ELR (cell line): ENCODE results near the gene LSM7.

ENCODE experiments used
- DNase-seq: peaks from one replicate; pipeline ENCODE4 v3.0.0-alpha.2; 2015; ENCODE audit warnings: low read depth

The LSM7 gene

DNA sequence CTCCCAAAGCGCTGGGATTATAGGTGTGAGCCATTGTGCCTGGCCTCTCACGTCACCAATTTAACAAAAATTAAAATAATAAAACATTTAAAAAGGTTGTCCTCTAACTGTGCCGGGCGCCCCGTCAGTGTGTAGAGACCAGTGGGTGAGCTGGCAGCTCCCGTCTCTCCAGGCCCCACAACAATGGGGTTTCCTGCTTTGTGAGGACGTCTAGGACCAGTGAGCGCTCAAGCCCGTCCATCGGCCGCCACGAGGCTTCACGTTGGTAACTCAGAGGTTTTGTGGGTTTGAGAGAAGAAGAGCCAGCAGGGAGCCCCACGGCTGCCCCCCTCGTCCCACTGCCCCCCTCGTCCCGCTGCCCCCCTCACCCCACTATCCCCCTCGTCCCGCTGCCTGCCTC lies 4.7 kb downstream of the LSM7 start:
- DNase-seq: no peak

DNA sequence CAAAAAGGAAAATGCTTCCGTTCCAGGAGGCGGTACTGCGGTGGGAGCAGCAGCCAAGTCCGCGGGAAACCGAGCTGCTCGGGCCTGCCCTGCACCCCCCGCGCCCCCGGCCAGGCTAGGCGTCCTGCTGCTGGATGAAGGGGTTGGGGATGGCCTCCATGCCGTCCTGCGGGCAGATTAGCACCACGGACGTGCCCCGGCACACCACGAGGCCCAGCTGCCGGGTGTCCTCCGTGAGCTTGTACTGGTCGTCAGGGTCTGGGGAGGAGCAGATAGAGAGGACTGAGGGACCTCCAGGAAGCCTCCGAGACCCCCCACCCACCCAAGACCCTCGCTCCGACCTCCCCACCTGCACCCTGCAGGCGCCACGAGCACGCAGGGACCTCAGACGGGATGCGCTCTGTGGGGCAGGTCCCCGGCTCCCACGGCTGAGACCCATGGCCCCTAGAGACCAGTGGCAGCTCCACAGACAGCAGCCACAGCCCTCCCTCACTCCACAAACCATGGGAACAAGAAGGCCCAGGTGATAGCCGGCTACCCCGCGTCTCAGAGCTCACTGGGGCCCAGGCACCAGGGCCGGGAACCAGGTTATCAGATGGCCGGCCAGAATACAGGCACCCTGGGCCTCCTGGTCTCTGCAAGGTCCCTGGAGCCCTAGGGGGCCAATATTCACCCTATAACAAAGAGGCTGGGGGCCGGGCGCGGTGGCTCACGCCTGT lies 6.7 kb downstream of the LSM7 start:
- DNase-seq: no peak

DNA sequence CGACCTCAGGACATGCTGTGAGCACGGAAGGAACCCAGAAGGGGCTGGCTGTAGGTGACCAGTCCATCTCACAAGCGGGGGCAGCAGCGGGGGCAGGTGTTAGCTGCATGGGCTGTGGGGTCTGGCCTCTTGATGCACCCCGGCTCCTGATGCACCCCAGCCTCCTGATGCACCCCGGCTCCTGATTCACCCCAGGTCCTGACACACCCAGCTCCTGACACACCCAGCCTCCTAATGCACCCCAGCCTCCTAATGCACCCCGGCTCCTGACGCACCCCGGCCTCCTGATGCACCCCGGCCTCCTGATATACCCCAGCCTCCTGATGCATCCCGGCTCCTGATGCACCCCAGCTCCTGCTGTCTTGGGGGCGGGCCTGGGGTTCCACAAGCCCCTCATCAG lies 7.4 kb downstream of the LSM7 start:
- no peak for DNase-seq

DNA sequence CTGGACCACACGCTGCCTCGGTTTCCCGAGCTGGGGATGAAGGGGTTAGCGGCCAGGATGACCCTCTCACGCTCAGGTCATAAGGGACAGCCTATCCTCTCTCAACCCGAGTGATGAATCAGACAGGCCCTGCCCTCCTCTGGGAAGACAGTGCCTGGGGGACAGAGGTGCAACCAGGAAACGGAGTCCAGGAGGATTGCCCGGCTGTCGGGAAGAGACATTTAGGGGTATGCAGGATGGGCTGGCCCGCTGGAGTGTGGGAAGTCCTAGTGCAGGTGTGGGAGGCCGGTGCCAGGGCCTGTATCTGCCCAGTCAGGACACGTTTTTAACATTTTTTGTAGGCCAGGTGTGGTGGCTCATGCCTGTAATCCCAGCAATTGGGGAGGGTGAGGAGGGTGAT lies 8.3 kb downstream of the LSM7 start:
- DNase-seq: no peak

DNA sequence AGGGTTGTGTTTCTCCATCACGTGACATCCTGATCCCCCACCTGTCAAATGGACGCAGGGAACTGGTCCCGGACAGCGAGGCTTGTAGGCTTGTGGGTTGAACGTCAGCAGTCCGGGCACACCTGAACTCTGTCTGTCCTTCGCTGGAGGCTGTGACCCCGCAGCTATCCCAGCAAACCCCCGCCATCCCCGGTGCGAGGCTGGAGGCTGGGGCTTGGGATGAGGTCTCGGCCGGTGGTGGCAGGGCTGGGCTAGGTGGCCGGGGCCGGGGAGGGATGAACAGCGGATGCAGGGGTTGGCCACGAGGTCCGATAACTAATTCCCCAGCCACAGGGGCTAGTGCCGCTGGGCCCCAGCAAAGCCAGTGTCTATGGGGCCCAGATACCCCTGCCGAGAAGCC lies 8.8 kb downstream of the LSM7 start:
- DNase-seq: no peak

DNA sequence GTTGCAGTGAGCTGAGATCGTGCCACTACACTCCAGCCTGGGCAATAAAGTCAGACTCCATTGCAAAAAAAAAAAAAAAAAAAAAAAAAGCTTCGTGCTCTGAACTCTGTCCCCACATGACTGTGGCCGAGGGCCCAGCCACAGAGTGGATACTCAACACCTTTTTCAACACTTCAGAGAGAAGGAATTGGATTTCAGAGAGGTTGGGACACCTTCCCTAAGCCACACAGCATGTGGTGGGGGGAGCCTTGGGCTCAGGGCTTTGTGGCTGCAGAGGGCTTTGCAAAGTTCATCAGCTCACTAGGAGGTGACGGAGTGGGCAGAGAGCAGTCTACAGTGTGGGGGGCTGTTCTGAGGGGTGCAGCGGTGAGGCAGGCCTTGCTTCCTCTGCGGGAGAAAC lies 9.5 kb downstream of the LSM7 start:
- no peak for DNase-seq

DNA sequence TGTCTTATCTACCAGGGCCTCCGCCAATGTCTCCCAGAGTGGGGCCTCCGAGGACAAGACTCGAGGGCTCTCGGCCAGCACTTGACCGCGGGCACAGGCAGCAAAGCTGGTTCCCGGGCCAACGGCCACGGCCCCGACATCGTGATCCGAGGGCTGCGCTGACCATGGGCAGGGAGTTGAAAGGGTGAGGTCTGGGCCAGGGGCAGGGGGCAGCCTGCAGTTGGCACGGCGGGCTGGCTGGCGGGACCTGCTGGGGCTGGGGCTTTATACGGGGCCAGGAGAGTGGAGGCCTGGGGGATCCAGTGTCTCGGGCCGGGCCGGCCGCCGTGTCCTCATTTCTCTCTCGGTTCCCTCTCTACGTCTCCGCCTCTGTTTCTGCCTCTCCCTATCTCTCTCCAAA lies 10.6 kb downstream of the LSM7 start:
- DNase-seq: no peak

DNA sequence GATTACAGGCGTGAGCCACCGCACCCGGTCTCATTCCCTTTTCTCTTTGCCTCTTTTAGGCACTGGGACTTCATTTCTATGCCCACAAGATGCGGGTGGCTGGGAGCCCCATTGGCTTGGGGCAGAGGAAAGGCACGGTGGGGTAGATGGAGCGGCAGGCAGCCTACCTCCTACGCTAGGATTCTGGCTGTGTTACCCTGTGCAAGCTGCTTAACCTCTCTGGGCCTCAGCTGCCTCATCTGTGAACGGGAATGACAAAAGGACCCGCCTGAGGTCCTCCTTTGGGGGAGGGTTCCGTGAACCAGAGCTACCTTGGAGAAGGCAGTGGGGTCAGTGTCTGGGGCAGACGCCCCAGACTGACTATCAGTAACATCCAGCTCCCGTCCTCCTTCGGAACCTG lies 11.1 kb downstream of the LSM7 start:
- DNase-seq: no peak

DNA sequence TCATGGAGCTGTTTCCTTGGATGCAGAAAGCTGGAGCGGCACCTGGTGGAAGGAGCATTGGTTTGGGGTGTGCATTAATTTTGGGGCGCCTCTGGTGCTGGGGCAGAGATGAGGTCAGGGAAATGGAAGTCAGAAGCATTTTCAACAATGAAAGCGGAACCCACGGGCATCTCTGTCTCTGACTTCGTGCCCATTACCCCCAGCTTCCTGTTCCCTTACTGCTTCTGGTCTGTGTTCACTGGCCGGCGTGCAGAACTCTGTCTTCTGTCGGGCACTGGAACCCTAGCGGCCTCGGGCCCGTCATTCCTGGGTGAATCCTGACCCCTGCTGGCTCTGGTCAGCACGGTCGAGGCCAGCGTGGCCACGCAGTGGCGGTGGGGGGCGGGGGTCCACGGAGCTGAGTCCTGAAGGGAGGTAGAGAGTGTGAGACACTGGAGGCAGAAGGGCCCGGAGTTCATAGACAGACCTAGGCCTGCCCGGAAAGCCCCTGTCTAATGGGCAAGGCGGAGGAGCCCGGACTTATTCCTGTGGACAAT lies 12.5 kb downstream of the LSM7 start:
- DNase-seq: peak; percentile 78

DNA sequence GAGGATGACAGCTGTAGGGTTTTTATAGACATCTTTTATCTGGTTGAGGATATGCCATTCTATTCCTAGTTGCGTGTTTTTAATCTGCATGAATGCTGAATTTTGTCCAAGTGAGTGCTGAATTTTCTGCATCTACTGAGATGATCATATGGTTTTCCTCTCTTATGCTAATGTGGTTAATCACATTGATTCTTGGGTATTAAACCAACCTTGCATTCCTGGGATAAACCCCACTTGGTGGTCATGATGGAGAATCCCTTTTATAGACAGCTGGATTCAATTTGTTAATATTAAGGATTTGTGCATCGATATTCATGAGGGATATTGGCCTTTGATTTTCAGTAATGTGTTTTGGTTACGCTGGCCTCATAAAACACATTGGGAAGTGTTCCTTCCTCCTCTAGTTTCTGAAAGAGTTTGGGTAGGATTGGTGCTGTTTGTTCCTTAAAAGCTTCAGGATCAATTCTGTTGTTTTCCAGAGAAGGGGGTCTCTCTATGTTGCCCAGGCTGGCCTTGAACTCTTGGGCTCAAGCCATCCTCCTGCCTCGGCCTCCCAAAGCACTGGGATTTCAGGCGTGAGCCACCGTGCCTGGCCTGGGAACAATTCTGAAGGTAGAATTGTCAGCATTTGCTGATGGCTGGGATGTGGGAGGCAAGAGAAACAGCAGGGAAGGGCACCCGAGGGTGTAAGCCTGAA lies 13.1 kb downstream of the LSM7 start:
- no peak for DNase-seq

DNA sequence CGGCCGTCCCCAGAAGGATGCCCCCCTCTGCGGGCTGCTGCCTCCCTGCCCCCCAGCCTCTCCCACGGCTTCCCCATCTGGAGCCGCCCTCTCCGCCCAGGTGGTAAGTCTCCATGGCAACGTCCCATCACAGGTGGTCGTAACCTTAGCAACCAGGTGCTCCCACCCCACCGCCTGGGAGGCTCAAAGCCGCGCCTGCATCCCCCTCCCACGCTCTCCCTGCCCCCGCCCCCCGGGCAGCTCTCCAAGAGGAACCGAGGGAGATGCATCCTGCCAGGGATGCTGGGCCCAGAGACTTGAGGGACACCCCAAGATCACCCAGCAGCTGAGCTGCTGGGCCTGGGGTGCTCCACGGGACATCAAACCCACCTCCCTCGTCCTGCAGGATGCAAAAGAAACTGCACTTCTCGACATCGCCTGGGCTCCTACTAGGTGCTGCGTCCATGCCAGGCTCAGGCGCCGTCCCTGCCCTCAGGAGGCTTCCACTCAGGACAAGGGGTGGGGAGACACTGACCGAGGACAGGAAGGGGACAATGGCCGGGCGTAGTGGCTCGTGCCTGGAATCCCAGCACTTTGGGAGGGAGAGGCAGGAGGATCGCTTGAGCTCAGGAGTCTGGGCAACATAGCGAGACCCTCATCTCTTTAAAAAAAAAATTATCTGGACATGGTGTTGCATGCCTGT lies 15.4 kb downstream of the LSM7 start:
- no peak for DNase-seq

DNA sequence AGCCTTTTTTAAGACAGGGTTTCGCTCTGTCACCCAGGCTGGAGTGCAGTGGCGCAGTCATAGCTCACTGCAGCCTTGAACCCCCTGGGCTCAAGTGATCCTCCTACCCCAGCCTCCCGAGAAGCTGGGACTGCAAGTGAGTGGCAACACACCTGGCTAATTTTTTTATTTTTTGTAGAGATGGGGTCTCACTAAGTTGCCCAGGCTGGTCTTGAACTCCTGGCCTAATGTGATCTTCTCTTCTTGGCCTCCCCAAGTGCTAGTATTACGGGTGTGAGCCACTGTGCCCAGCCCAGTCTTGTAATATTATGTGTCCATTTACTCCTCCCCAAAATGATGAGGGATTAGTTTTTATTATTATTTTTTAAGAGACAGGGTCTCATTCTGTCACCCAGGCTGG lies 17.3 kb downstream of the LSM7 start:
- DNase-seq: no peak

DNA sequence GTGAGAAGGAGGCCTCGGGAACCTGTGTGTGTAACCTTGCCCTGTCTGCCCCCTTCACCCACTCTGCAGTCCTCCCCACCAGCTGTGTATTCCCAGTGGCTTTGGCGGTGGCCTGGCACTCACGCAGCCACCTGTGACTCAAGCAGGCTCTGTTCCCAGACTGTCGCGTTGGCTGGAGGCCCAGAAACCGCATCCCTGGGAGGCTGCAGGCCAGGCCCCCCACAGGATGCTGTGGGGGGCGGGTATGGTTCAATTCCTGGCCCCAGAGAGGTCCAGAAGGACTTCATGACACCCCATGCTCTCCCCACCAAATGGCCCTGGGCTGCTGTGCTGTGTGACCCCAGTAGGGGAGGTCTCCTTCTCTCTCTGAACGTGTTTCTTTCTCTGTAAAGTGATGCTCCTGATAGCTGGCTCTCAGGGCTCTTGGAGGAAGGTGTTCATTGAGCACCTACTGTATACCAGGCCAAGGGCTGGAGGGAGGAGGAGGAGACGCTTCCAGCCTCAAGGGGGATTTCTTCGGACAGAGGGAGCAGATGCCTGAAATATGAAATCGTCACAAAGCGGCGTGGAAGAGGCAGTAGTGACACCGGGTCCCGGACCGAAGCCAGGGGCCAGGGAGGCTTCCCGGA lies 18.5 kb downstream of the LSM7 start:
- peak; percentile 45 for DNase-seq

DNA sequence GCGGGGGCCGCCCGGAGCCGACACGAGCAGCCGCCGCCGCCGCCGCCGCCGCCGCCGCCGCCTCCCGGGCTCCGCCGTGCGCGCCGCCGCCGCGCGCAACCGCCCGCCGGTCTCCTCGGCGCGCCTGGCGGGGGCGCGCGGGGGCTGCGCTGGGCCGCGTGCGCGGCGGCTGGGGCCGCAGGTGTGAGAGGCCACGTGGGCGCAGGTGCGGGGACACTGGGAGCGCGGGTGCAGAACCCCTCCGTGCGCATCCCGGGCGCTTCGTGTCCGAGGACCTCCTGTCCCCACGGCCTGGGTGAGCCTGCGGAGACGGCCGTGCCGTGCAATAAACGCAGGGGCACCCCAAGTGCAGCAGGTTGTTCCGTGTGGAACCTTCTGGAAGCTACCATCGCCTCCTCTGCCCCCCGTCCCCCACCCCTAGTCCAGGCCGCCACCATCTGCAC lies 20.3 kb downstream of the LSM7 start, which contains the start of gene LINGO3:
TSS of gene LINGO3 (minus strand) at position 41 of the 443 bp plus-strand sequence. CDS start 16,378 bp downstream, outside the sequence.
- no peak for DNase-seq

DNA sequence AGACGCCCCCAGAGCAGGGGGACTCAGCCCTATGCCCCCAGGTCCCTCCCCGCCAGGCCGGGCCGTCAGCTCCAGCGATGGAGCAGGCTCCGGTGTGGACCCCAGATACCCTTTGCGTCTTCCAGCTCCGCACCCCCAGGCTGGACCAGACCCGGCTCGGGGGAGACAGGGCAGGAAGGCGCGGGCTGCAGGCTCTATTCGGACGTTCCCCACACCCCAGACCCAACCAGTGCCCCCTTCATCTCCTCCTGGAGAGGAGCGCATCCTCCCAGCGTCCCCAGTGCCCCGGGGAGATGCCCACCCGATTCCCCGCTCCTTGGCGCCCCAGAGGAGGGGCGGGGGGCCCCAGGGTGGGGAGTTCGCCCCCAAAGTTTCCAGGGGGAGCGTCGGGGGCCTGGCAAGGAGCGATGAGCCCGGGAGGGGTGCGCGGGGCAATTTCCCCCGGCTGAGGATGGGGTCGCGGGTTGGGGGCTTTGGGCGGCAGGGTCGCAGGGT lies 20.8 kb downstream of the LSM7 start:
- no peak for DNase-seq

DNA sequence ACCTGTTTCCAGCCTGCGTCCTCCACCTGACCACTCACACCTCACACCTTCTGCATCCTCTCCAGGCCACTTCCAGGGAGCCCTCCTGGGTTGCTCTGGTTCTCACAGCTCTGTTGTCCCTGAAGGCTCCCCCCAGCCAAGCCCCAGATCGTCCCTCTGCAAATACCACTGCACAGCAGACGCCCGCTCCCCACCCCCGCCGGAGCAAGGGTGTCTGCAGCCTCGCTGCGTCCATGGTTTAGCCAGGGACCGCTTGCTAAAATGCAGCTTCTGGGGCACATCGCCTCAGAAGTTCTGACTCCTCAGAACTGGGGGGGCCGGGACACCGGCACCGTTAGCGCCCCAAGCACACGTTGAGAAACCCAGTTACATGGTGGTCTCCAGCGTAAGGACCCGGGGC lies 21.4 kb downstream of the LSM7 start:
- no peak for DNase-seq

DNA sequence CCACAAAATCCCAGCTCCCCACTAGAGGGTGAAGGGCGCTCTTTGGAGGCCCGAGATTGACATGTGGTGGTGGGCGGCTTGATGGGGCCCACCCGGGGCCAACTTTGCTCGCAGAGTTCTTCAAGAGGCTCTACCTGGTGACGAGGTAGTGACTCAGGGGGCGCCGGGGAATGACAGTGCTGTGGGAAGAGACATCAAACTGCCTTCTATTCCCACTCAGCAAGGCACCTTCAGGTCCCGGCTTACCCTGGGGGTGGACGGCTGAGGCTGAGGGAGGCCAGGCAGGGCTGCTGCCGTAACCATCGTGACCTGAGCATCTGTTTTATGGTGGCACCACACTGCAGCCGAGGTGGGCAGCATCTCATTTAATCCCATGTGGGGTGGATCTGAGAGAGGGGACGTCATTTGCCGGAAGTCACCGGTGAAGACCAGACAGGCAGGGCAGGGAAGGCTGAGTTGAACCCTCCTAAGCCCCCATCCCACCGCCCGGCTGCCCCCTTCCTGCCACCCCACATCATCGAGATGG lies 22.0 kb downstream of the LSM7 start:
- no peak for DNase-seq

DNA sequence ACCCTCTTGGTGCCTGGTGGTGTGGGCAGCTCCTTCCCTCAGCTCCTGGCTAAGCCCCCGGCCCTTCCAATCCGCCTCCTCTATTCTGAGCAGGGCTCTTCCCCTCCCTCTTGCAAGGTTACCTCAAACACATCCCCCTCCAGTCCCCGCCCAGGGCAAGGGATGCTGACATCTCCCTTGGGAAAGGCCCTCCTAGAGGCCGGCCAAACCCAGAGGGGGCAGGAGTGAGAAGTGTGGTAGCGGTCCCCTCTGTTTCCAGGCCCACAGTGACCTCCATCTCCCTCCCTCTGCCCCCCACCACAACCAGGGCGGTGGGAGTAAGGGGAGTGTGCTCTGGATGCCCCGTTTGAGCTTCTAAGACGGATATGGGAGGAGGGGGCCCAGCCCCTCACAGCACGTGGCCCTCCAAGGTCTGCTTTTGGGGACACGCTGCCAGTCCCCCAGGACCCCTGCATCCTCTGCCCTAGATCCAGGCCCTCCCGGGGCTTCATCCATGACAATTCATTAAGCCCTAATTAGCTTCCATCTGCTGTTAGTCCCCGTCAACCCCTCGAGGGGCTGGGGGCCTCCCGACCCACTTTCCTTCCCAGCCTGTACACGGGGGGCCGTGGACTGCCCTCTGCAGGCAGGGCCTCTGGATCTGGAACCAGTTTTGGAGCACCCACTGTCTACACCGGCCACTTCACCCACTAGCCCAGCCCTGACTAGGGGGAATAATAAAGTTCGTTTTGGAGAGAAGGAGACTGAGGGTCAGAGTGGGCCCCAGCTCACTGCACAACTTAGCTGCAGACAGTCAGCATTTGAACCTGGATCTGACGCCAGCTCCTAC lies 22.7 kb downstream of the LSM7 start:
- no peak for DNase-seq

DNA sequence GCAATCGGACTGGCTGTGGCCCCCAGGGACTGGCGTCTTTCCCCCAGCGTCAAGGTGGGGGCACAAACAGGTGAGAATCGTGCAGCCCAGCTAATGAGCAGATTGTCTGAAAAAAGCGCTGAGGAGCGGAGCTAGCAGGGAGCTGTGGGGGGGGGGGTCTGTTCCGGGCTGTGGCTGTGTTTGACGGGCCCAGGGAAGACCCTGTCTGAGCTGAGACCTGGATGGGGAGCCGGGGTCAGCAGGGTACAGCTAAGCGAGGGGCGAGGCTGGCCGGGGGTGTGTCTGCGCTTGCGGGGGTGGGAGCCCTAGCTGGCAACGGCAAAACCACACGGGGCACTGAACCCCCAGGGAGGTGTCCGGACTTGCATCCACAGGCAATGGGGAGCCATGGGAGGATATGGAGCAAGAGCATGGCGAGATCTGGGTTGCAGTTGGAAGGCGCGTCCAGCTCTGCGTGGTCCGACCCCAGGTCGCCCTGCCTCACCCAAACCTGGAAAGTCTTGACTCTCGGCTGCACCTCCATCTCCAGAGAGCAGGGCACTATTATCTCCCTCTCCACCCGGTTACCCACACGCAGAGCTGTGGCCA lies 25.1 kb downstream of the LSM7 start:
- DNase-seq: no peak

DNA sequence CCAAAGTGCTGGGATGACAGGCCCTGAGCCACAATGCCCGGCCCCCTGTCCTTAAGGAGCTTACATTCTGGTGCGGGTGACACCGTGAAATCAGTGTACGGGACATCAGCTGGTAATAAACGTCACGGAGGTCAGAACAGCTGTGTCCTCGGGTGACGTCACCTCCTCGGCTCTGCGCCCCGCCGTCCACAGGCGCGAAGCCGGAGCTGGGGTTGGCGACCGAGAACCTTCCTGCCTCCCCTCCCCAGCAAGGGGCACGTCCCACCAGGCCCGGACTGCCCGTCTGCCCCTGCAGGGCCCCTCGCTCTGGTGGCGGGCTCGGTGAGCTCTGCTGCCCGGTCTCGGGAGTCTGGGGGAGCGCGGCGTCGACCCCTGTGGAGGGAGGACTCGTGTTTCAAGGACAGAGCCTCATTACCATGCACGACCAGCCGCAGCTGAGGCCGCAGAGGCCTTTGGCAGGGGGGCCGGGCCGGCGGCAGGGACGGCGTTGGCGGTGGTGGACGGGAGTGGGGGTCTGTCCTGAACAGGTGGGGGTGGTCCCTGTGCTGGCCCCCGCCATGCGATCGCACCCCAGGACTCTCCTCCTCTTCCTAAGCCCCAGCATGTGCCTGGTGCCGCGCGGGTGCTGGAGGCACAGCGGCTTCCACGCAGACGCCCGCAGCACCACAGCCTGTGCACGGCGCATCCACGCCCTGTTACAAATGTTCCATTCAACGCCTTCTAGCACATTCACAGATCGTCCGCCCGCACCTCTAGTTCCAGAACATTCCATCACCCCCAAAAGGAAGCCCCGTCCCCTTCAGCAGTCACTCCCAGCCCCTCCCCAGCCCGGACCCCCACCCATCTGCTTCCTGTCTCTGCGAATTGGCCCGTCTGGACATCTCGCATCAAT lies 25.8 kb downstream of the LSM7 start:
- peak; percentile 42 for DNase-seq
